ENCODE results near the gene AFAP1. TPM values are rescaled to one million over a fixed set of nuclear protein-coding genes. Genes with fewer than 3 reads are reported as not detected.

The AFAP1 gene
- polyA plus RNA-seq, 1 donor (not counting 4 experiments of a cell fraction or from before 2014, with no cell fraction given) = 7.6 TPM

- no peak for FAIRE-seq
- H3K36me3 ChIP-seq (ENCODE audit: control insufficient read depth in 2 of 2, extremely low read depth in 1 of 2, insufficient read depth in 2 of 2, low read length in 2 of 2) = peaks cover 8 to 35% of the 10 kb centered on the region in 2 experiments
- no peak overlapping the region for H3K9ac ChIP-seq (ENCODE audit: control insufficient read depth, extremely low read depth, insufficient read depth, low read length)
- H3K4me2 ChIP-seq (ENCODE audit: control insufficient read depth, extremely low read depth, insufficient read depth, low read depth, low read length) = no peak overlapping the region
- dilution Hi-C loops (cut with MboI; ENCODE audit: extremely low pct_ligation_motif_present, low sequenced_read_pairs) = no loop called here
- H4K20me1 ChIP-seq (ENCODE audit: control insufficient read depth, extremely low read depth, insufficient read depth, low read length) = no peaks in the 10 kb centered on the region
- H3K79me2 ChIP-seq (ENCODE audit: control insufficient read depth, insufficient read depth, low read length) = no peaks in the 10 kb centered on the region
- no peak overlapping the region for H2AFZ ChIP-seq (ENCODE audit: control insufficient read depth, low read length)
- H3K9me3 ChIP-seq (ENCODE audit: control insufficient read depth, low read depth, low read length) = no peaks in the 10 kb centered on the region
- no peaks in the 10 kb centered on the region for H3K4me1 ChIP-seq (ENCODE audit: control insufficient read depth, extremely low read depth, insufficient read depth, low read length)
- DNase-seq (ENCODE audit: low read depth, low spot score) = no peak
- TF ChIP-seq EZH2 (IDR thresholded peaks at IDR 0.05; ENCODE audit: low read length) (no peak), CTCF (optimal IDR thresholded peaks at IDR 0.05 in 1 of 3, IDR thresholded peaks at IDR 0.05 in 1 of 3, conservative IDR thresholded peaks at IDR 0.05 in 1 of 3; ENCODE audit: extremely low read depth in 1 of 3, insufficient read depth in 2 of 3, low read length in 3 of 3) (no peak)
- H3K27me3 ChIP-seq (ENCODE audit: control insufficient read depth, extremely low read depth, insufficient read depth, low read length) = no peaks in the 10 kb centered on the region
- no peaks in the 10 kb centered on the region for H3K9me1 ChIP-seq (ENCODE audit: control insufficient read depth, extremely low read depth, insufficient read depth, low read length)
- no peak overlapping the region for H3K27ac ChIP-seq (ENCODE audit: control insufficient read depth, insufficient read depth, low read length)
- H3K4me3 ChIP-seq (ENCODE audit: control insufficient read depth in 2 of 3, extremely low read depth in 1 of 3, insufficient read depth in 2 of 3, low read depth in 1 of 3, low read length in 3 of 3) = no peak overlapping the region
Measured at GRCh38 chr4:7788694-7789425, 150.8 kb downstream of the AFAP1 start.

- no peaks in the 10 kb centered on the region for H3K79me2 ChIP-seq (ENCODE audit: control insufficient read depth, insufficient read depth, low read length)
- no peak overlapping the region for H2AFZ ChIP-seq (ENCODE audit: control insufficient read depth, low read length)
- TF ChIP-seq EZH2 (IDR thresholded peaks at IDR 0.05; ENCODE audit: low read length) = no peak
- no peak for TF ChIP-seq CTCF (optimal IDR thresholded peaks at IDR 0.05 in 1 of 3, IDR thresholded peaks at IDR 0.05 in 1 of 3, conservative IDR thresholded peaks at IDR 0.05 in 1 of 3; ENCODE audit: extremely low read depth in 1 of 3, insufficient read depth in 2 of 3, low read length in 3 of 3)
- FAIRE-seq = no peak
- no peak overlapping the region for H3K27ac ChIP-seq (ENCODE audit: control insufficient read depth, insufficient read depth, low read length)
- H3K9me3 ChIP-seq (ENCODE audit: control insufficient read depth, low read depth, low read length) = no peaks in the 10 kb centered on the region
- H4K20me1 ChIP-seq (ENCODE audit: control insufficient read depth, extremely low read depth, insufficient read depth, low read length) = no peaks in the 10 kb centered on the region
- H3K27me3 ChIP-seq (ENCODE audit: control insufficient read depth, extremely low read depth, insufficient read depth, low read length) = no peaks in the 10 kb centered on the region
- H3K4me3 ChIP-seq (ENCODE audit: control insufficient read depth in 2 of 3, extremely low read depth in 1 of 3, insufficient read depth in 2 of 3, low read depth in 1 of 3, low read length in 3 of 3) = no peak overlapping the region
- no peak for DNase-seq (ENCODE audit: low read depth, low spot score)
- dilution Hi-C loops (cut with MboI; ENCODE audit: extremely low pct_ligation_motif_present, low sequenced_read_pairs) = no loop called here
- no peaks in the 10 kb centered on the region for H3K4me1 ChIP-seq (ENCODE audit: control insufficient read depth, extremely low read depth, insufficient read depth, low read length)
- H3K9ac ChIP-seq (ENCODE audit: control insufficient read depth, extremely low read depth, insufficient read depth, low read length) = no peak overlapping the region
- no peaks in the 10 kb centered on the region for H3K9me1 ChIP-seq (ENCODE audit: control insufficient read depth, extremely low read depth, insufficient read depth, low read length)
- no peak overlapping the region for H3K4me2 ChIP-seq (ENCODE audit: control insufficient read depth, extremely low read depth, insufficient read depth, low read depth, low read length)
- H3K36me3 ChIP-seq (ENCODE audit: control insufficient read depth in 2 of 2, extremely low read depth in 1 of 2, insufficient read depth in 2 of 2, low read length in 2 of 2) = peaks cover 6 to 33% of the 10 kb centered on the region in 2 experiments
Measured at GRCh38 chr4:7788193-7788592, 151.5 kb downstream of the AFAP1 start.
